Liver (tissue), 9 donors: ENCODE results near the gene TLNRD1. TPM values are rescaled to one million over a fixed set of nuclear protein-coding genes. Genes with fewer than 3 reads are reported as not detected.

Source experiments
- DNase-seq: peaks from one replicate; pipeline ENCODE4 v3.0.0-alpha.2; 2017; ENCODE audit warnings: low spot score
- H3K27ac ChIP-seq, 2 donors: one replicate each; pipeline ENCODE4 v1.7.0; 2013; ENCODE audit warnings: inconsistent platforms in 2 of 2, low read length in 2 of 2, control low read depth in 1 of 2, low read depth in 1 of 2, mild to moderate bottlenecking in 1 of 2
- H3K27me3 ChIP-seq, 4 donors: one replicate each; pipeline versions ENCODE4 v1.6.1 to v1.7.0; 2013; ENCODE audit warnings: low read length in 3 of 4, inconsistent platforms in 1 of 4, mild to moderate bottlenecking in 1 of 4, moderate library complexity in 1 of 4; ENCODE audit not compliant: control insufficient read depth in 4 of 4, insufficient read depth in 4 of 4
- H3K36me3 ChIP-seq, 4 donors: one replicate each; pipeline versions ENCODE4 v1.6.1 to v1.7.0; 2013; ENCODE audit warnings: low read length in 3 of 4, mild to moderate bottlenecking in 3 of 4, low read depth in 1 of 4, moderate library complexity in 1 of 4; ENCODE audit not compliant: control insufficient read depth in 4 of 4, insufficient read depth in 3 of 4
- H3K4me1 ChIP-seq, 4 donors: one replicate each; pipeline versions ENCODE4 v1.6.1 to v1.7.0; 2013; ENCODE audit warnings: low read length in 3 of 4, mild to moderate bottlenecking in 3 of 4, moderate library complexity in 1 of 4; ENCODE audit not compliant: control insufficient read depth in 4 of 4, insufficient read depth in 4 of 4
- H3K4me3 ChIP-seq, 3 donors: one replicate each; pipeline versions ENCODE4 v1.6.1 to v1.7.0; 2013; ENCODE audit warnings: low read length in 3 of 3, control low read depth in 1 of 3, low read depth in 1 of 3, mild to moderate bottlenecking in 1 of 3
- H3K9ac ChIP-seq, 2 donors: one replicate each; pipeline ENCODE4 v1.7.0; 2013; ENCODE audit warnings: low read length in 2 of 2, mild to moderate bottlenecking in 2 of 2, moderate library complexity in 2 of 2, control low read depth in 1 of 2, low read depth in 1 of 2
- H3K9me3 ChIP-seq, 4 donors: one replicate each; pipeline versions ENCODE4 v1.6.1 to v1.7.0; 2013; ENCODE audit warnings: low read length in 3 of 4; ENCODE audit not compliant: control insufficient read depth in 4 of 4
- ATF3 ChIP-seq: IDR thresholded peaks from 2 replicates; pipeline ENCODE4 v1.6.1; 2016; ENCODE audit warnings: antibody characterized with exemption
- CTCF ChIP-seq: fragments of 150-350 bp; IDR thresholded peaks from 2 replicates; pipeline ENCODE4 v1.5.1; 2017; ENCODE audit warnings: improper control_type of control experiment, low read depth, low read length; ENCODE audit not compliant: missing input control
- EGR1 ChIP-seq, 2 donors: IDR thresholded peaks; 2 replicates each; pipeline ENCODE4 v1.6.1; 2016 to 2018; ENCODE audit warnings: antibody characterized with exemption in 2 of 2, low read depth in 2 of 2
- FOXA1 ChIP-seq: IDR thresholded peaks from 2 replicates; pipeline ENCODE4 v1.6.1; 2016; ENCODE audit warnings: antibody characterized with exemption
- FOXA2 ChIP-seq: IDR thresholded peaks from 2 replicates; pipeline ENCODE4 v1.6.1; 2016; ENCODE audit warnings: antibody characterized with exemption
- GABPA ChIP-seq, 2 donors: IDR thresholded peaks in 1 of 2; conservative IDR thresholded peaks in 1 of 2; 2 replicates each; pipeline ENCODE4 v1.6.1; 2016; ENCODE audit warnings: antibody characterized with exemption in 2 of 2, mild to moderate bottlenecking in 1 of 2, moderate library complexity in 1 of 2
- HNF4A ChIP-seq, 2 donors: conservative IDR thresholded peaks; 2 replicates each; pipeline ENCODE4 v1.6.1; 2016; ENCODE audit warnings: antibody characterized with exemption in 2 of 2, mild to moderate bottlenecking in 2 of 2
- HNF4G ChIP-seq: IDR thresholded peaks from 2 replicates; pipeline ENCODE4 v1.6.1; 2016; ENCODE audit warnings: antibody characterized with exemption
- JUND ChIP-seq, 2 donors: IDR thresholded peaks; 2 replicates each; pipeline ENCODE4 v1.6.1; 2016; ENCODE audit warnings: antibody characterized with exemption in 2 of 2
- NR2F2 ChIP-seq: IDR thresholded peaks from 2 replicates; pipeline ENCODE4 v1.6.1; 2016; ENCODE audit warnings: antibody characterized with exemption
- RXRA ChIP-seq, 2 donors: IDR thresholded peaks; 2 replicates each; pipeline ENCODE4 v1.6.1; 2017 to 2018; ENCODE audit warnings: antibody characterized with exemption in 2 of 2, mild to moderate bottlenecking in 1 of 2
- SP1 ChIP-seq: IDR thresholded peaks from 2 replicates; pipeline ENCODE4 v1.6.1; 2018; ENCODE audit warnings: antibody characterized with exemption, mild to moderate bottlenecking
- TAF1 ChIP-seq: conservative IDR thresholded peaks from 2 replicates; pipeline ENCODE4 v1.6.1; 2016; ENCODE audit warnings: antibody characterized with exemption, mild to moderate bottlenecking
- WGBS: extraction: QIAGEN DNeasy Blood & Tissue Kit; methylation state at CpG from one replicate; pipeline ENCODE4 v1.1.7; 2013; 5-methylcytosine and 5-hydroxymethylcytosine counted together
- polyA plus RNA-seq, 2 donors: library from polyadenylated mRNA; stranded (reverse) in 1 of 2; unstranded in 1 of 2; fragments of 200-250 nt in 1 of 2; fragments of >200 nt in 1 of 2; fragmentation: Nextera tagmentation in 1 of 2; extraction: Ambion mirVana in 1 of 2; gene quantifications; one replicate each; pipeline versions ENCODE4 v1.2.1 to v1.2.3, GENCODE V29; 2013 to 2015
- total RNA-seq, 2 donors: library from RNA; depleted of rRNA; stranded (reverse); fragments of >200 nt; gene quantifications; one replicate each; pipeline ENCODE4 v1.2.3, GENCODE V29; 2014
- TF ChIP-seq, protein P1 (sequence below): IDR thresholded peaks from 2 replicates; pipeline ENCODE4 v1.6.1; 2016; ENCODE audit warnings: antibody characterized with exemption, mild to moderate bottlenecking
- TF ChIP-seq, protein P2 (sequence below): IDR thresholded peaks from 2 replicates; pipeline ENCODE4 v1.6.1; 2016; ENCODE audit warnings: antibody characterized with exemption
- TF ChIP-seq, protein P3 (sequence below): IDR thresholded peaks from 2 replicates; pipeline ENCODE4 v1.6.1; 2016; ENCODE audit warnings: antibody characterized with exemption
- donor health status: healthy.
- donor health status: healthy.
- donor health status: healthy.
- donor health status: healthy.
- donor health status: healthy.

The TLNRD1 gene
- total and polyA plus RNA-seq, 4 donors, result 1.1 to 5.8 (median 3.2) TPM

GRCh38 chr15:81026836-81027599 lies 26.3 kb downstream of the TLNRD1 start:
- DNase-seq, result no peak
- Histone ChIP-seq H3K36me3 (no peaks in the 10 kb centered on the region), H3K27me3 (no peaks in the 10 kb centered on the region), H3K4me3 (no peak overlapping the region), H3K27ac (no peak overlapping the region), H3K9ac (no peak overlapping the region), H3K4me1 (peaks cover 2 to 17% (median 4%) of the 10 kb centered on the region in 4 donors), H3K9me3 (no peaks in the 10 kb centered on the region)
- WGBS, result 93% methylated on average over 2 of the region's 2 CpGs
- TF ChIP-seq SP1, result no peak
- no peak for TF ChIP-seq EGR1 (IDR thresholded peaks at IDR 0.05; ENCODE audit: low read depth in 2 of 2)
- TF ChIP-seq, protein P1, sequence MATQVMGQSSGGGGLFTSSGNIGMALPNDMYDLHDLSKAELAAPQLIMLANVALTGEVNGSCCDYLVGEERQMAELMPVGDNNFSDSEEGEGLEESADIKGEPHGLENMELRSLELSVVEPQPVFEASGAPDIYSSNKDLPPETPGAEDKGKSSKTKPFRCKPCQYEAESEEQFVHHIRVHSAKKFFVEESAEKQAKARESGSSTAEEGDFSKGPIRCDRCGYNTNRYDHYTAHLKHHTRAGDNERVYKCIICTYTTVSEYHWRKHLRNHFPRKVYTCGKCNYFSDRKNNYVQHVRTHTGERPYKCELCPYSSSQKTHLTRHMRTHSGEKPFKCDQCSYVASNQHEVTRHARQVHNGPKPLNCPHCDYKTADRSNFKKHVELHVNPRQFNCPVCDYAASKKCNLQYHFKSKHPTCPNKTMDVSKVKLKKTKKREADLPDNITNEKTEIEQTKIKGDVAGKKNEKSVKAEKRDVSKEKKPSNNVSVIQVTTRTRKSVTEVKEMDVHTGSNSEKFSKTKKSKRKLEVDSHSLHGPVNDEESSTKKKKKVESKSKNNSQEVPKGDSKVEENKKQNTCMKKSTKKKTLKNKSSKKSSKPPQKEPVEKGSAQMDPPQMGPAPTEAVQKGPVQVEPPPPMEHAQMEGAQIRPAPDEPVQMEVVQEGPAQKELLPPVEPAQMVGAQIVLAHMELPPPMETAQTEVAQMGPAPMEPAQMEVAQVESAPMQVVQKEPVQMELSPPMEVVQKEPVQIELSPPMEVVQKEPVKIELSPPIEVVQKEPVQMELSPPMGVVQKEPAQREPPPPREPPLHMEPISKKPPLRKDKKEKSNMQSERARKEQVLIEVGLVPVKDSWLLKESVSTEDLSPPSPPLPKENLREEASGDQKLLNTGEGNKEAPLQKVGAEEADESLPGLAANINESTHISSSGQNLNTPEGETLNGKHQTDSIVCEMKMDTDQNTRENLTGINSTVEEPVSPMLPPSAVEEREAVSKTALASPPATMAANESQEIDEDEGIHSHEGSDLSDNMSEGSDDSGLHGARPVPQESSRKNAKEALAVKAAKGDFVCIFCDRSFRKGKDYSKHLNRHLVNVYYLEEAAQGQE, result no peak
- no peak for TF ChIP-seq ATF3
- no peak for TF ChIP-seq CTCF
- TF ChIP-seq HNF4A (conservative IDR thresholded peaks at IDR 0.05), result no peak
- no peak for TF ChIP-seq FOXA1
- no peak for TF ChIP-seq RXRA (IDR thresholded peaks at IDR 0.05)
- TF ChIP-seq GABPA (IDR thresholded peaks at IDR 0.05 in 1 of 2, conservative IDR thresholded peaks at IDR 0.05 in 1 of 2), result no peak
- TF ChIP-seq JUND (IDR thresholded peaks at IDR 0.05), result no peak
- TF ChIP-seq HNF4G, result no peak
- TF ChIP-seq, protein P2, sequence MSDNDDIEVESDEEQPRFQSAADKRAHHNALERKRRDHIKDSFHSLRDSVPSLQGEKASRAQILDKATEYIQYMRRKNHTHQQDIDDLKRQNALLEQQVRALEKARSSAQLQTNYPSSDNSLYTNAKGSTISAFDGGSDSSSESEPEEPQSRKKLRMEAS, result no peak
- TF ChIP-seq NR2F2, result no peak
- no peak for TF ChIP-seq TAF1
- TF ChIP-seq, protein P3, sequence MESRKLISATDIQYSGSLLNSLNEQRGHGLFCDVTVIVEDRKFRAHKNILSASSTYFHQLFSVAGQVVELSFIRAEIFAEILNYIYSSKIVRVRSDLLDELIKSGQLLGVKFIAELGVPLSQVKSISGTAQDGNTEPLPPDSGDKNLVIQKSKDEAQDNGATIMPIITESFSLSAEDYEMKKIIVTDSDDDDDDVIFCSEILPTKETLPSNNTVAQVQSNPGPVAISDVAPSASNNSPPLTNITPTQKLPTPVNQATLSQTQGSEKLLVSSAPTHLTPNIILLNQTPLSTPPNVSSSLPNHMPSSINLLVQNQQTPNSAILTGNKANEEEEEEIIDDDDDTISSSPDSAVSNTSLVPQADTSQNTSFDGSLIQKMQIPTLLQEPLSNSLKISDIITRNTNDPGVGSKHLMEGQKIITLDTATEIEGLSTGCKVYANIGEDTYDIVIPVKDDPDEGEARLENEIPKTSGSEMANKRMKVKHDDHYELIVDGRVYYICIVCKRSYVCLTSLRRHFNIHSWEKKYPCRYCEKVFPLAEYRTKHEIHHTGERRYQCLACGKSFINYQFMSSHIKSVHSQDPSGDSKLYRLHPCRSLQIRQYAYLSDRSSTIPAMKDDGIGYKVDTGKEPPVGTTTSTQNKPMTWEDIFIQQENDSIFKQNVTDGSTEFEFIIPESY, result no peak
- no peak for TF ChIP-seq FOXA2
